ENCODE results near the gene TMEM120A. TPM values are rescaled to one million over a fixed set of nuclear protein-coding genes. Genes with fewer than 3 reads are reported as not detected.

Gene TMEM120A
- total RNA-seq, 1 donor from 2014 or later = 26.4 TPM

GRCh38 chr7:75945297-75946168, 48.9 kb downstream of the TMEM120A start:
- DNase-seq = no peak
- Mint-ChIP-seq H3K27ac (ENCODE audit: unreplicated experiment) (no peak overlapping the region), H3K9me3 (ENCODE audit: unreplicated experiment) (no peaks in the 10 kb centered on the region), H3K4me1 (ENCODE audit: low read depth, unreplicated experiment) (peaks cover 1% of the 10 kb centered on the region), H3K27me3 (ENCODE audit: unreplicated experiment) (peaks cover 3% of the 10 kb centered on the region), H3K4me3 (ENCODE audit: unreplicated experiment) (no peak overlapping the region), H3K36me3 (ENCODE audit: unreplicated experiment) (no peaks in the 10 kb centered on the region)
- TF ChIP-seq, protein P1, sequence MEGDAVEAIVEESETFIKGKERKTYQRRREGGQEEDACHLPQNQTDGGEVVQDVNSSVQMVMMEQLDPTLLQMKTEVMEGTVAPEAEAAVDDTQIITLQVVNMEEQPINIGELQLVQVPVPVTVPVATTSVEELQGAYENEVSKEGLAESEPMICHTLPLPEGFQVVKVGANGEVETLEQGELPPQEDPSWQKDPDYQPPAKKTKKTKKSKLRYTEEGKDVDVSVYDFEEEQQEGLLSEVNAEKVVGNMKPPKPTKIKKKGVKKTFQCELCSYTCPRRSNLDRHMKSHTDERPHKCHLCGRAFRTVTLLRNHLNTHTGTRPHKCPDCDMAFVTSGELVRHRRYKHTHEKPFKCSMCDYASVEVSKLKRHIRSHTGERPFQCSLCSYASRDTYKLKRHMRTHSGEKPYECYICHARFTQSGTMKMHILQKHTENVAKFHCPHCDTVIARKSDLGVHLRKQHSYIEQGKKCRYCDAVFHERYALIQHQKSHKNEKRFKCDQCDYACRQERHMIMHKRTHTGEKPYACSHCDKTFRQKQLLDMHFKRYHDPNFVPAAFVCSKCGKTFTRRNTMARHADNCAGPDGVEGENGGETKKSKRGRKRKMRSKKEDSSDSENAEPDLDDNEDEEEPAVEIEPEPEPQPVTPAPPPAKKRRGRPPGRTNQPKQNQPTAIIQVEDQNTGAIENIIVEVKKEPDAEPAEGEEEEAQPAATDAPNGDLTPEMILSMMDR (IDR thresholded peaks at IDR 0.05; ENCODE audit: partially characterized antibody, unreplicated experiment) = no peak

DNA sequence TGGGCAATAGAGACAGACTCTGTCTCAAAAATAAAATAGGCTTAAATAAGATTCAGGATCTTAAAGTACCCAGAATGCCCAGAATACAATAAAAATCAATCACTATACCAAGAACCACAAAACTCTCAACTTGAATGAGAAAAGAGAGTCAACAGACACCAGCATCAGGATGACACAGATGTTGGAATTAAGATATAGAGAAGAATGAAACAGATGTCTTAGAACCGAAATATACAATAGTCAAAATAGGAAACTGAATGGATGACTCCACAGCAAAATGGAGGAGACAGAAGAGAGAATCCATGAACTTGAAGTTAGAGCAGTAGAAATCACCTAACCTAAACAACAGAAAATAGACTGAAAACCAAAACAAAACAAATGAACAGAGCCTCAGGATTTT, 49.9 kb downstream of the TMEM120A start:
- Mint-ChIP-seq H3K27me3 (ENCODE audit: unreplicated experiment) (peaks cover 3% of the 10 kb centered on the region), H3K4me1 (ENCODE audit: low read depth, unreplicated experiment) (peaks cover 1% of the 10 kb centered on the region), H3K4me3 (ENCODE audit: unreplicated experiment) (no peak overlapping the region), H3K36me3 (ENCODE audit: unreplicated experiment) (no peaks in the 10 kb centered on the region), H3K9me3 (ENCODE audit: unreplicated experiment) (no peaks in the 10 kb centered on the region), H3K27ac (ENCODE audit: unreplicated experiment) (no peak overlapping the region)
- DNase-seq = no peak
- TF ChIP-seq, protein P1 (IDR thresholded peaks at IDR 0.05; ENCODE audit: partially characterized antibody, unreplicated experiment) = no peak

DNA sequence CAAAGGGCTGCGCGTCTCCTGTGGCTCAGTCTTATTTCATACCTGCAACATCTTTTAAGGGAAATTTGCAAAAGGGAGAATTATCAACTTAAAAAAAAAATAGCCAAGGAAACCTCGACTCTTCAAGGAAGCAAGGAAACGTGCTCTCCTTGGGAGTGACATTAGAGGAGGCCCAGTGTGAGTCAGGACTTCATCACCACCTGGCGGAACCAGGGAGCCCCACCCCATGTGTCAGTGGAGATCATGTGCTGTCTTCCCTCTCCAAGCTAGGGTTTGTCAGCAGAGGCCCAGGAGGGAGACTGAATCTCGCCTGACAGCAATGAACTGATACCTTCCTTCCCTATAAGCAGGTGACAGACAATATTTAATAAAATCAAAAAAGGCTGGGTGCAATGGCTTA, 50.5 kb downstream of the TMEM120A start:
- Mint-ChIP-seq H3K4me1 (ENCODE audit: low read depth, unreplicated experiment) (peaks cover 3% of the 10 kb centered on the region), H3K36me3 (ENCODE audit: unreplicated experiment) (no peaks in the 10 kb centered on the region), H3K9me3 (ENCODE audit: unreplicated experiment) (no peaks in the 10 kb centered on the region), H3K4me3 (ENCODE audit: unreplicated experiment) (no peak overlapping the region), H3K27ac (ENCODE audit: unreplicated experiment) (no peak overlapping the region), H3K27me3 (ENCODE audit: unreplicated experiment) (peaks cover 2% of the 10 kb centered on the region)
- DNase-seq = no peak
- TF ChIP-seq, protein P1 (IDR thresholded peaks at IDR 0.05; ENCODE audit: partially characterized antibody, unreplicated experiment) = no peak

- TF ChIP-seq, protein P1 (IDR thresholded peaks at IDR 0.05; ENCODE audit: partially characterized antibody, unreplicated experiment) = no peak
- H3K27ac Mint-ChIP-seq (ENCODE audit: unreplicated experiment) = peak overlapping the region; percentile 57
- H3K4me1 Mint-ChIP-seq (ENCODE audit: low read depth, unreplicated experiment) = peaks cover 14% of the 10 kb centered on the region
- no peaks in the 10 kb centered on the region for H3K36me3 Mint-ChIP-seq (ENCODE audit: unreplicated experiment)
- no peak for DNase-seq
- peaks cover 7% of the 10 kb centered on the region for H3K9me3 Mint-ChIP-seq (ENCODE audit: unreplicated experiment)
- H3K4me3 Mint-ChIP-seq (ENCODE audit: unreplicated experiment) = no peak overlapping the region
- peaks cover 7% of the 10 kb centered on the region for H3K27me3 Mint-ChIP-seq (ENCODE audit: unreplicated experiment)
These were observed 55.5 kb downstream of the TMEM120A start for GRCh38 chr7:75938921-75939320.
